GM18498 (cell line): Measurements from ENCODE around the gene HSDL2.
"Not testable (repeated sequence)": the region's sequence is repeated elsewhere in the genome, so short reads cannot be mapped to it uniquely, and the experiment has no call there.

Experiments
- ATAC-seq: cut with Tn5 transposase; IDR thresholded peaks from one replicate; pipeline ENCODE4 v1.9.1; 2021; ENCODE audit warnings: mild to moderate bottlenecking, moderate library complexity; ENCODE audit not compliant: unreplicated experiment

The HSDL2 gene

GRCh38 chr9:112393146-112393545, 13.2 kb downstream of the HSDL2 start:
- ATAC-seq = not testable (repeated sequence)

- ATAC-seq = no peak
Measured at GRCh38 chr9:112396416-112396815, 16.5 kb downstream of the HSDL2 start.

- ATAC-seq = no peak
Measured at GRCh38 chr9:112396872-112397271, 17.0 kb downstream of the HSDL2 start.

- ATAC-seq = no peak
Measured at GRCh38 chr9:112401175-112401815, 21.4 kb downstream of the HSDL2 start.

GRCh38 chr9:112403614-112404201, 23.8 kb downstream of the HSDL2 start:
- no peak for ATAC-seq

- no peak for ATAC-seq
Measured at GRCh38 chr9:112404508-112404932, 24.6 kb downstream of the HSDL2 start.

- ATAC-seq = no peak
Measured at GRCh38 chr9:112408275-112408674, 28.4 kb downstream of the HSDL2 start.

GRCh38 chr9:112408819-112409218, 28.9 kb downstream of the HSDL2 start:
- no peak for ATAC-seq

GRCh38 chr9:112409758-112410157, 29.9 kb downstream of the HSDL2 start:
- ATAC-seq = no peak

GRCh38 chr9:112411626-112412027, 31.7 kb downstream of the HSDL2 start:
- ATAC-seq = no peak

GRCh38 chr9:112413728-112414127, 33.8 kb downstream of the HSDL2 start:
- not testable (repeated sequence) for ATAC-seq

- ATAC-seq = no peak
Measured at GRCh38 chr9:112420208-112420607, 40.3 kb downstream of the HSDL2 start.

- no peak for ATAC-seq
Measured at GRCh38 chr9:112421771-112422222, 41.9 kb downstream of the HSDL2 start.

- ATAC-seq = no peak
Measured at GRCh38 chr9:112422417-112423148, 42.7 kb downstream of the HSDL2 start.

GRCh38 chr9:112430006-112430522, 50.2 kb downstream of the HSDL2 start:
- no peak for ATAC-seq

GRCh38 chr9:112433499-112434392, 53.8 kb downstream of the HSDL2 start:
- no peak for ATAC-seq

- ATAC-seq = no peak
Measured at GRCh38 chr9:112434487-112434886, 54.6 kb downstream of the HSDL2 start.

GRCh38 chr9:112437406-112437805, 57.5 kb downstream of the HSDL2 start:
- no peak for ATAC-seq

GRCh38 chr9:112439171-112439570, 59.3 kb downstream of the HSDL2 start:
- ATAC-seq = no peak

- no peak for ATAC-seq
Measured at GRCh38 chr9:112439825-112440224, 59.9 kb downstream of the HSDL2 start.

GRCh38 chr9:112443200-112443599, 63.3 kb downstream of the HSDL2 start:
- ATAC-seq = no peak
